Purkinje cell (primary cell): ENCODE results near the gene KANSL1. TPM values are rescaled to one million over a fixed set of nuclear protein-coding genes. Genes with fewer than 3 reads are reported as not detected.

ENCODE experiments used
- polyA plus RNA-seq: library from polyadenylated mRNA; unstranded; fragments of >200 nt; fragmentation: Nextera tagmentation; gene quantifications from 2 replicates; pipeline ENCODE4 v1.2.1, GENCODE V29; 2014

KANSL1 gene
- polyA plus RNA-seq = 15.0 and 16.1 TPM in 2 replicates

GRCh38 chr17:46193151-46193625 lies at the start of gene KANSL1:
KANSL1 (minus strand) TSS chr17:46193429; CDS start chr17:46172143, 21,286 bp downstream.

GRCh38 chr17:45998987-45999899 lies 194.0 kb downstream of the KANSL1 start, which contains the start of gene STH:
STH (plus strand) TSS chr17:45999250; CDS start chr17:45999280, 30 bp downstream.

Other genes with a start within 250 kb of the KANSL1 start
- not detected in 2 replicates for gene STH, start 194.2 kb downstream of the KANSL1 start, polyA plus RNA-seq
- 0.09 and 0.63 TPM in 2 replicates for gene LRRC37A, start 101.7 kb upstream of the KANSL1 start, polyA plus RNA-seq
- gene ARL17B, start 168.3 kb upstream of the KANSL1 start, polyA plus RNA-seq = 24.9 and 34.0 TPM in 2 replicates